HEK293 (cell line): ENCODE measurements around the gene BMP6.

Experiments
- CTCF ChIA-PET: fragments of 350-600 bp; formaldehyde crosslinking; extraction: SDS; loops from one replicate; lab custom pipeline; 2021; ENCODE audit warnings: antibody characterized with exemption; lab: Yijun Ruan, JAX
- POLR2A ChIA-PET: fragments of 300-600 bp; formaldehyde crosslinking; extraction: SDS; loops from one replicate; lab custom pipeline; 2020; ENCODE audit warnings: antibody characterized with exemption, inconsistent platforms; lab: Yijun Ruan, JAX
- H3K27ac ChIP-seq: fragments of 200-500 bp; sonication (Bioruptor generic); 2 replicates; pipeline ENCODE4 v1.5.1; 2014; ENCODE audit warnings: low read depth, low read length, control low read depth, inconsistent platforms; ENCODE audit errors: extremely low read depth
- H3K36me3 ChIP-seq, 2 experiments: fragments of 200-500 bp in 1 of 2; sonication (Bioruptor generic) in 1 of 2; 1 replicate in 1 of 2; 2 replicates in 1 of 2; pipeline ENCODE4 v1.5.1; 2014 to 2017; ENCODE audit warnings: inconsistent platforms in 2 of 2, low read length in 2 of 2; ENCODE audit not compliant: control insufficient read depth in 2 of 2, insufficient read depth in 1 of 2
- H3K4me1 ChIP-seq: fragments of 200-500 bp; sonication (Bioruptor generic); 2 replicates; pipeline ENCODE4 v1.5.1; 2014; ENCODE audit warnings: mild to moderate bottlenecking, low read length, inconsistent platforms; ENCODE audit not compliant: control insufficient read depth, insufficient read depth
- H3K4me3 ChIP-seq: 2 replicates; pipeline ENCODE4 v1.5.1; 2011; ENCODE audit warnings: low read depth, mild to moderate bottlenecking, control low read depth, low read length, moderate library complexity
- H3K9me3 ChIP-seq: fragments of 200-500 bp; sonication (Bioruptor generic); 2 replicates; pipeline ENCODE4 v1.5.1; 2014; ENCODE audit warnings: low read depth, low read length, inconsistent platforms; ENCODE audit not compliant: control insufficient read depth, insufficient read depth
- BCL11A ChIP-seq: fragments of 450-650 bp; formaldehyde crosslinking; IDR thresholded peaks from 2 replicates; pipeline ENCODE4 v1.5.1; 2016; ENCODE audit warnings: low read depth, missing biosample characterization, missing genetic modification characterization
- OSR2 ChIP-seq: fragments of 450-650 bp; formaldehyde crosslinking; IDR thresholded peaks from 2 replicates; pipeline ENCODE4 v1.5.1; 2016; ENCODE audit warnings: missing biosample characterization, missing genetic modification characterization
- PBX3 ChIP-seq: sonication (generic); formaldehyde crosslinking; IDR thresholded peaks from 2 replicates; pipeline ENCODE4 v1.8.1; 2022; ENCODE audit warnings: mild to moderate bottlenecking, moderate library complexity, missing genetic modification reagents
- PRDM6 ChIP-seq: fragments of 450-650 bp; formaldehyde crosslinking; IDR thresholded peaks from 2 replicates; pipeline ENCODE4 v1.5.1; 2017; ENCODE audit warnings: missing biosample characterization, missing genetic modification characterization
- TRIM28 ChIP-seq: IDR thresholded peaks from 2 replicates; pipeline ENCODE4 v1.6.1; 2011; ENCODE audit warnings: low read length, control low read depth, borderline replicate concordance
- ZIC2 ChIP-seq: fragments of 450-650 bp; formaldehyde crosslinking; IDR thresholded peaks from 2 replicates; pipeline ENCODE4 v1.5.1; 2016; ENCODE audit warnings: missing biosample characterization, missing genetic modification characterization
- ZNF148 ChIP-seq: fragments of 450-650 bp; formaldehyde crosslinking; IDR thresholded peaks from 2 replicates; pipeline ENCODE4 v1.5.0; 2017; ENCODE audit warnings: missing biosample characterization, missing genetic modification characterization, borderline replicate concordance
- ZNF184 ChIP-seq: fragments of 450-650 bp; IDR thresholded peaks from 2 replicates; pipeline ENCODE4 v1.5.1; 2018; ENCODE audit warnings: missing biosample characterization, mild to moderate bottlenecking, missing genetic modification characterization
- ZNF223 ChIP-seq: fragments of 450-650 bp; formaldehyde crosslinking; IDR thresholded peaks from 2 replicates; pipeline ENCODE4 v1.5.1; 2016; ENCODE audit warnings: missing biosample characterization, missing genetic modification characterization
- ZNF341 ChIP-seq: fragments of 450-650 bp; formaldehyde crosslinking; IDR thresholded peaks from 2 replicates; pipeline ENCODE4; 2016; ENCODE audit warnings: low read depth, missing biosample characterization, missing genetic modification characterization
- ZNF394 ChIP-seq: fragments of 450-650 bp; formaldehyde crosslinking; IDR thresholded peaks from 2 replicates; pipeline ENCODE4 v1.5.1; 2016; ENCODE audit warnings: missing biosample characterization, missing genetic modification characterization, mild to moderate bottlenecking, moderate library complexity, borderline replicate concordance
- ZNF530 ChIP-seq: fragments of 450-650 bp; formaldehyde crosslinking; IDR thresholded peaks from 2 replicates; pipeline ENCODE4 v1.5.1; 2016; ENCODE audit warnings: low read depth, missing biosample characterization, missing genetic modification characterization
- ZNF610 ChIP-seq: fragments of 450-650 bp; formaldehyde crosslinking; IDR thresholded peaks from 2 replicates; pipeline ENCODE4 v1.5.1; 2016; ENCODE audit warnings: missing biosample characterization, missing genetic modification characterization, borderline replicate concordance
- ZNF654 ChIP-seq: fragments of 450-650 bp; formaldehyde crosslinking; IDR thresholded peaks from 2 replicates; pipeline ENCODE4 v1.5.1; 2016; ENCODE audit warnings: low read depth, missing biosample characterization, missing genetic modification characterization
- ZNF670 ChIP-seq: fragments of 450-650 bp; formaldehyde crosslinking; IDR thresholded peaks from 2 replicates; pipeline ENCODE4 v1.5.1; 2016; ENCODE audit warnings: missing biosample characterization, missing genetic modification characterization, low read depth
- ZNF747 ChIP-seq: fragments of 450-650 bp; formaldehyde crosslinking; IDR thresholded peaks from 2 replicates; pipeline ENCODE4 v1.5.1; 2016; ENCODE audit warnings: missing biosample characterization, missing genetic modification characterization
- ZNF76 ChIP-seq: fragments of 450-650 bp; formaldehyde crosslinking; IDR thresholded peaks from 2 replicates; pipeline ENCODE4; 2016; ENCODE audit warnings: low read depth, missing biosample characterization, missing genetic modification characterization, borderline replicate concordance
- ZNF776 ChIP-seq: fragments of 450-650 bp; formaldehyde crosslinking; IDR thresholded peaks from 2 replicates; pipeline ENCODE4 v1.5.0; 2017; ENCODE audit warnings: missing biosample characterization, missing genetic modification characterization, borderline replicate concordance
- ZSCAN18 ChIP-seq: fragments of 450-650 bp; formaldehyde crosslinking; IDR thresholded peaks from 2 replicates; pipeline ENCODE4 v1.5.1; 2016; ENCODE audit warnings: missing biosample characterization, missing genetic modification characterization
- ZXDB ChIP-seq: fragments of 450-650 bp; formaldehyde crosslinking; IDR thresholded peaks from 2 replicates; pipeline ENCODE4 v1.5.1; 2016; ENCODE audit warnings: missing biosample characterization, missing genetic modification characterization
- TF ChIP-seq, protein P1 (sequence below): fragments of 450-650 bp; formaldehyde crosslinking; IDR thresholded peaks from 2 replicates; pipeline ENCODE4 v1.5.1; 2017; ENCODE audit warnings: missing biosample characterization, missing genetic modification characterization
- TF ChIP-seq, protein P2 (sequence below): fragments of 450-650 bp; formaldehyde crosslinking; IDR thresholded peaks from 2 replicates; pipeline ENCODE4 v1.5.1; 2016; ENCODE audit warnings: missing biosample characterization, missing genetic modification characterization

The BMP6 gene

DNA sequence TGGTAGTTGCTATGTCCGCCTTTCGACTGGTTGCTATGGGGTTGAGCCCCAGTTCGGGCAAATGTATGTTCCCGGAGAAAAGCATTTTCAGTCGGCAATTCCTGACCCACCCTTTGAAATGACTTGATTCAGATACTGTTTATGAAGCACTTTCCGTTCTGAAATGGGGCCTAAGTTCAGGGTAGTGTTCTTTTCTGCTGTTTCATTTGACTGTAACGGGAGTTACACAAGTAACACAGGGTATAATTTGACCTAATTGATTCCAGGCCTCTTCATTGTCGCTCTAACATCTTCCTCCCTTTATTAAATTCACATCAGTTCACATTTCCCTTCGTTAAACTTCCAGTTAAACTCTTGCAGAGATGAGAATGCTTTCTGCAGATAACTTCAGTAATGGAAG, 85.5 kb downstream of the BMP6 start:
- no peak for TF ChIP-seq ZIC2 (tag by site-specific recombination)
- TF ChIP-seq, protein P1, sequence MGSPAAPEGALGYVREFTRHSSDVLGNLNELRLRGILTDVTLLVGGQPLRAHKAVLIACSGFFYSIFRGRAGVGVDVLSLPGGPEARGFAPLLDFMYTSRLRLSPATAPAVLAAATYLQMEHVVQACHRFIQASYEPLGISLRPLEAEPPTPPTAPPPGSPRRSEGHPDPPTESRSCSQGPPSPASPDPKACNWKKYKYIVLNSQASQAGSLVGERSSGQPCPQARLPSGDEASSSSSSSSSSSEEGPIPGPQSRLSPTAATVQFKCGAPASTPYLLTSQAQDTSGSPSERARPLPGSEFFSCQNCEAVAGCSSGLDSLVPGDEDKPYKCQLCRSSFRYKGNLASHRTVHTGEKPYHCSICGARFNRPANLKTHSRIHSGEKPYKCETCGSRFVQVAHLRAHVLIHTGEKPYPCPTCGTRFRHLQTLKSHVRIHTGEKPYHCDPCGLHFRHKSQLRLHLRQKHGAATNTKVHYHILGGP (tag by site-specific recombination), result no peak
- no peak for TF ChIP-seq ZNF148 (tag by site-specific recombination)
- no peak for TF ChIP-seq BCL11A (tag by site-specific recombination)
- TF ChIP-seq ZNF341 (tag by site-specific recombination), result no peak
- no peak for TF ChIP-seq ZNF223 (tag by site-specific recombination)
- TF ChIP-seq PBX3, result no peak
- TF ChIP-seq ZNF530 (tag by site-specific recombination), result no peak
- TF ChIP-seq TRIM28, result no peak
- no peak for TF ChIP-seq ZSCAN18 (tag by site-specific recombination)
- TF ChIP-seq, all 188 proteins: peak for 0
- no peak overlapping the region for H3K27ac ChIP-seq
- H3K4me3 ChIP-seq, result no peak overlapping the region
- no peaks in the 10 kb centered on the region for H3K9me3 ChIP-seq
- POLR2A ChIA-PET, result no interaction called here
- CTCF ChIA-PET, result interaction anchor here (0.7 kb wide), 1 partner anchor 9 kb away, joined by 3 read pairs; no protein-coding TSS in a partner anchor
- no peaks in the 10 kb centered on the region for H3K4me1 ChIP-seq
- H3K36me3 ChIP-seq, result no peaks in the 10 kb centered on the region

DNA sequence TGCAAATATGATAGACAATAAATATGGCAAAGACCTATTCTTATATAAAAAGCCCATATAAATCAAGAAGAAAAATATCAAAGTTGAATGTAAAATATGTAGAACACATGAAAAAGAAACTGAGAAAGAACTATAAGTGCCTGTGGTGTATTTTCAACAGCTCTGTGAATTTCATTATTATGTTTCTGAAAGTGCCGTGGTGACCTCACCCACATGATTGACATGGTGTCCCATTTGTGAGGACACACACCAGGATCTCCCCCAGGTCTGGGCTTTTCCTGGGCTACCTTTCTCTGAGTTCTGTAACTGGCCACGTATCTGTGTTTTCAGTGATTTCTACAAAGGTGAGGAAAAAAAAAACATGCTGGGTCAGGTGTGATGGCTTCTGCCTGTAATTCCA, 86.7 kb downstream of the BMP6 start:
- Histone ChIP-seq H3K9me3 (no peaks in the 10 kb centered on the region), H3K27ac (no peak overlapping the region), H3K36me3 (no peaks in the 10 kb centered on the region), H3K4me3 (no peak overlapping the region), H3K4me1 (no peaks in the 10 kb centered on the region)
- ChIA-PET POLR2A (no interaction called here), CTCF (interaction anchor here (1.0 kb wide), 1 partner anchor 94 kb away, joined by 3 read pairs; no protein-coding TSS in a partner anchor)
- TF ChIP-seq ZNF76 (no peak), ZNF747 (no peak), ZNF184 (tag by site-specific recombination) (no peak), ZXDB (tag by site-specific recombination) (no peak), ZNF654 (no peak), ZNF776 (tag by site-specific recombination) (no peak), PRDM6 (no peak), ZNF670 (no peak), ZNF610 (tag by site-specific recombination) (no peak), OSR2 (tag by site-specific recombination) (no peak), ZNF394 (no peak)
- TF ChIP-seq, protein P2, sequence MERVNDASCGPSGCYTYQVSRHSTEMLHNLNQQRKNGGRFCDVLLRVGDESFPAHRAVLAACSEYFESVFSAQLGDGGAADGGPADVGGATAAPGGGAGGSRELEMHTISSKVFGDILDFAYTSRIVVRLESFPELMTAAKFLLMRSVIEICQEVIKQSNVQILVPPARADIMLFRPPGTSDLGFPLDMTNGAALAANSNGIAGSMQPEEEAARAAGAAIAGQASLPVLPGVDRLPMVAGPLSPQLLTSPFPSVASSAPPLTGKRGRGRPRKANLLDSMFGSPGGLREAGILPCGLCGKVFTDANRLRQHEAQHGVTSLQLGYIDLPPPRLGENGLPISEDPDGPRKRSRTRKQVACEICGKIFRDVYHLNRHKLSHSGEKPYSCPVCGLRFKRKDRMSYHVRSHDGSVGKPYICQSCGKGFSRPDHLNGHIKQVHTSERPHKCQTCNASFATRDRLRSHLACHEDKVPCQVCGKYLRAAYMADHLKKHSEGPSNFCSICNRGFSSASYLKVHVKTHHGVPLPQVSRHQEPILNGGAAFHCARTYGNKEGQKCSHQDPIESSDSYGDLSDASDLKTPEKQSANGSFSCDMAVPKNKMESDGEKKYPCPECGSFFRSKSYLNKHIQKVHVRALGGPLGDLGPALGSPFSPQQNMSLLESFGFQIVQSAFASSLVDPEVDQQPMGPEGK (tag by site-specific recombination), result no peak
